Measurements from ENCODE around the gene TLE6. TPM values are rescaled to one million over a fixed set of nuclear protein-coding genes. Genes with fewer than 3 reads are reported as not detected.
"Not testable (repeated sequence)": the region's sequence is repeated elsewhere in the genome, so short reads cannot be mapped to it uniquely, and the experiment has no call there.

Gene TLE6
- total RNA-seq, 4 donors from 2014 or later: 1.5 to 1.8 TPM; not detected in 2

GRCh38 chr19:3034656-3035541 is 57.5 kb downstream of the TLE6 start:
- no peak for DNase-seq (ENCODE audit: low spot score in 2 of 2)
- WGBS, 2 donors: 10 to 11% methylated on average over 24 to 26 of the region's 28 CpGs

GRCh38 chr19:3035542-3036118 is 58.3 kb downstream of the TLE6 start:
- peak overlapping the region; percentile 35 for H3K4me3 ChIP-seq (ENCODE audit: low read depth, poor library complexity, severe bottlenecking)
- no peak for TF ChIP-seq POLR2A (IDR thresholded peaks at IDR 0.05)
- TF ChIP-seq, protein P1, sequence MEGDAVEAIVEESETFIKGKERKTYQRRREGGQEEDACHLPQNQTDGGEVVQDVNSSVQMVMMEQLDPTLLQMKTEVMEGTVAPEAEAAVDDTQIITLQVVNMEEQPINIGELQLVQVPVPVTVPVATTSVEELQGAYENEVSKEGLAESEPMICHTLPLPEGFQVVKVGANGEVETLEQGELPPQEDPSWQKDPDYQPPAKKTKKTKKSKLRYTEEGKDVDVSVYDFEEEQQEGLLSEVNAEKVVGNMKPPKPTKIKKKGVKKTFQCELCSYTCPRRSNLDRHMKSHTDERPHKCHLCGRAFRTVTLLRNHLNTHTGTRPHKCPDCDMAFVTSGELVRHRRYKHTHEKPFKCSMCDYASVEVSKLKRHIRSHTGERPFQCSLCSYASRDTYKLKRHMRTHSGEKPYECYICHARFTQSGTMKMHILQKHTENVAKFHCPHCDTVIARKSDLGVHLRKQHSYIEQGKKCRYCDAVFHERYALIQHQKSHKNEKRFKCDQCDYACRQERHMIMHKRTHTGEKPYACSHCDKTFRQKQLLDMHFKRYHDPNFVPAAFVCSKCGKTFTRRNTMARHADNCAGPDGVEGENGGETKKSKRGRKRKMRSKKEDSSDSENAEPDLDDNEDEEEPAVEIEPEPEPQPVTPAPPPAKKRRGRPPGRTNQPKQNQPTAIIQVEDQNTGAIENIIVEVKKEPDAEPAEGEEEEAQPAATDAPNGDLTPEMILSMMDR (IDR thresholded peaks at IDR 0.05): no peak
- 0 to 1% methylated on average over 26 to 29 of the region's 29 CpGs for WGBS, 2 donors
- intact Hi-C loops (cut with DNase I; ENCODE audit: low total_unique reads): no loop called here
- peak; percentile 98 to 99 for DNase-seq (ENCODE audit: low spot score in 2 of 2)

More at GRCh38 chr19:3034656-3035541, 57.5 kb downstream of the TLE6 start:
- TF ChIP-seq POLR2A (IDR thresholded peaks at IDR 0.05): no peak
- TF ChIP-seq, protein P1 (IDR thresholded peaks at IDR 0.05): no peak
- peak overlapping the region; percentile 34 for H3K4me3 ChIP-seq (ENCODE audit: low read depth, poor library complexity, severe bottlenecking)
- intact Hi-C loops (cut with DNase I; ENCODE audit: low total_unique reads): no loop called here

GRCh38 chr19:3036119-3036976 is 59.0 kb downstream of the TLE6 start:
- intact Hi-C loops (cut with DNase I; ENCODE audit: low total_unique reads): no loop called here
- TF ChIP-seq, protein P1 (IDR thresholded peaks at IDR 0.05): no peak
- TF ChIP-seq POLR2A (IDR thresholded peaks at IDR 0.05): no peak
- DNase-seq (ENCODE audit: low spot score in 2 of 2): peak; percentile 94 to 99
- peak overlapping the region; percentile 35 for H3K4me3 ChIP-seq (ENCODE audit: low read depth, poor library complexity, severe bottlenecking)
- 1 to 2% methylated on average over 29 to 32 of the region's 44 CpGs for WGBS, 2 donors

- H3K4me3 ChIP-seq (ENCODE audit: low read depth, poor library complexity, severe bottlenecking); DNase-seq (ENCODE audit: low spot score in 2 of 2); intact Hi-C loops (cut with DNase I; ENCODE audit: low total_unique reads): not testable (repeated sequence)
- 73% methylated on average over 10 to 14 of the region's 14 CpGs for WGBS, 2 donors
These were observed 59.7 kb downstream of the TLE6 start for GRCh38 chr19:3036977-3037544.

- intact Hi-C loops (cut with DNase I; ENCODE audit: low total_unique reads): no loop called here
These were observed 60.9 kb downstream of the TLE6 start for GRCh38 chr19:3038214-3038613.

More at GRCh38 chr19:3038214-3038613, 60.9 kb downstream of the TLE6 start:
- 81 to 86% methylated on average over 5 of the region's 5 CpGs for WGBS, 2 donors
- H3K4me3 ChIP-seq (ENCODE audit: low read depth, poor library complexity, severe bottlenecking): no peak overlapping the region
- no peak for TF ChIP-seq POLR2A (IDR thresholded peaks at IDR 0.05)
- TF ChIP-seq, protein P1 (IDR thresholded peaks at IDR 0.05): no peak
- no peak for DNase-seq (ENCODE audit: low spot score in 2 of 2)

Measured in lower leg skin (tissue), 4 donors.